Keratinocyte (primary cell): Measurements from ENCODE around the gene TRIP13.

Experiments
- EZH2 ChIP-seq: IDR thresholded peaks from one replicate; pipeline ENCODE4 v1.6.1; 2012; ENCODE audit warnings: inconsistent platforms, mild to moderate bottlenecking, low read length, moderate library complexity
- TF ChIP-seq, protein P1 (sequence below), 3 experiments: IDR thresholded peaks in 1 of 3; conservative IDR thresholded peaks in 1 of 3; optimal IDR thresholded peaks in 1 of 3; 2 replicates in 2 of 3; 3 replicates in 1 of 3; pipeline versions ENCODE3 to v1.5.1; 2011; ENCODE audit warnings: low read length in 3 of 3, mild to moderate bottlenecking in 3 of 3, moderate library complexity in 2 of 3, control low read depth in 1 of 3, inconsistent platforms in 1 of 3; ENCODE audit not compliant: insufficient read depth in 2 of 3; ENCODE audit errors: extremely low read depth in 1 of 3

GRCh38 chr5:861442-862366 lies 31.0 kb upstream of the TRIP13 start:
- no peak for TF ChIP-seq EZH2
- TF ChIP-seq, protein P1, sequence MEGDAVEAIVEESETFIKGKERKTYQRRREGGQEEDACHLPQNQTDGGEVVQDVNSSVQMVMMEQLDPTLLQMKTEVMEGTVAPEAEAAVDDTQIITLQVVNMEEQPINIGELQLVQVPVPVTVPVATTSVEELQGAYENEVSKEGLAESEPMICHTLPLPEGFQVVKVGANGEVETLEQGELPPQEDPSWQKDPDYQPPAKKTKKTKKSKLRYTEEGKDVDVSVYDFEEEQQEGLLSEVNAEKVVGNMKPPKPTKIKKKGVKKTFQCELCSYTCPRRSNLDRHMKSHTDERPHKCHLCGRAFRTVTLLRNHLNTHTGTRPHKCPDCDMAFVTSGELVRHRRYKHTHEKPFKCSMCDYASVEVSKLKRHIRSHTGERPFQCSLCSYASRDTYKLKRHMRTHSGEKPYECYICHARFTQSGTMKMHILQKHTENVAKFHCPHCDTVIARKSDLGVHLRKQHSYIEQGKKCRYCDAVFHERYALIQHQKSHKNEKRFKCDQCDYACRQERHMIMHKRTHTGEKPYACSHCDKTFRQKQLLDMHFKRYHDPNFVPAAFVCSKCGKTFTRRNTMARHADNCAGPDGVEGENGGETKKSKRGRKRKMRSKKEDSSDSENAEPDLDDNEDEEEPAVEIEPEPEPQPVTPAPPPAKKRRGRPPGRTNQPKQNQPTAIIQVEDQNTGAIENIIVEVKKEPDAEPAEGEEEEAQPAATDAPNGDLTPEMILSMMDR (optimal IDR thresholded peaks at IDR 0.05 in 1 of 3, IDR thresholded peaks at IDR 0.05 in 1 of 3, conservative IDR thresholded peaks at IDR 0.05 in 1 of 3; ENCODE audit: extremely low read depth in 1 of 3, insufficient read depth in 2 of 3, low read length in 3 of 3): no peak
